Measurements from ENCODE around the gene MSMO1. TPM values are rescaled to one million over a fixed set of nuclear protein-coding genes. Genes with fewer than 3 reads are reported as not detected.

Gene MSMO1
- polyA plus RNA-seq, 1 donor (not counting 4 experiments of a cell fraction or from before 2014, with no cell fraction given): 541 TPM

DNA sequence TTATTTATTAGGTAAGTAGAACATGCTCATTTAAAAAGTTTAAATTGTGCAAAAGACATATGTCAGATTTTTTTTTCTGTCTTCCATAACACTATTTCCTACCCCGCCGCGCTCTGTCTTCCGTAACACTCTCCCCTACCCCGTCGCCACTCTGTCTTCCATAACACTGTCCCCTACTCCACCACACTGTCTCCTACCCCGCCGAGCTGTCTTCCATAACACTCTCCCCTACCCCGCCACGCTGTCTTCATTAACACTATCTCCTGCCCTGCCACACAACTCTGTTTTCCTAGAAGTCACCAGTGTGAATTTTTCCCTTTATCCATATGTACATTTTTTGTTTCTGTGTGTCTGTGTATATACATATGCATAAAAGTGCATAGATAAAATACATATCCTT, 4.4 kb downstream of the MSMO1 start:
- H3K27me3 ChIP-seq (ENCODE audit: control insufficient read depth, extremely low read depth, insufficient read depth, low read length): no peaks in the 10 kb centered on the region
- no peaks in the 10 kb centered on the region for H3K9me3 ChIP-seq (ENCODE audit: control insufficient read depth, low read depth, low read length)
- peaks cover 22% of the 10 kb centered on the region for H3K4me1 ChIP-seq (ENCODE audit: control insufficient read depth, extremely low read depth, insufficient read depth, low read length)
- TF ChIP-seq EZH2 (IDR thresholded peaks at IDR 0.05; ENCODE audit: low read length): no peak
- TF ChIP-seq, protein P1, sequence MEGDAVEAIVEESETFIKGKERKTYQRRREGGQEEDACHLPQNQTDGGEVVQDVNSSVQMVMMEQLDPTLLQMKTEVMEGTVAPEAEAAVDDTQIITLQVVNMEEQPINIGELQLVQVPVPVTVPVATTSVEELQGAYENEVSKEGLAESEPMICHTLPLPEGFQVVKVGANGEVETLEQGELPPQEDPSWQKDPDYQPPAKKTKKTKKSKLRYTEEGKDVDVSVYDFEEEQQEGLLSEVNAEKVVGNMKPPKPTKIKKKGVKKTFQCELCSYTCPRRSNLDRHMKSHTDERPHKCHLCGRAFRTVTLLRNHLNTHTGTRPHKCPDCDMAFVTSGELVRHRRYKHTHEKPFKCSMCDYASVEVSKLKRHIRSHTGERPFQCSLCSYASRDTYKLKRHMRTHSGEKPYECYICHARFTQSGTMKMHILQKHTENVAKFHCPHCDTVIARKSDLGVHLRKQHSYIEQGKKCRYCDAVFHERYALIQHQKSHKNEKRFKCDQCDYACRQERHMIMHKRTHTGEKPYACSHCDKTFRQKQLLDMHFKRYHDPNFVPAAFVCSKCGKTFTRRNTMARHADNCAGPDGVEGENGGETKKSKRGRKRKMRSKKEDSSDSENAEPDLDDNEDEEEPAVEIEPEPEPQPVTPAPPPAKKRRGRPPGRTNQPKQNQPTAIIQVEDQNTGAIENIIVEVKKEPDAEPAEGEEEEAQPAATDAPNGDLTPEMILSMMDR (optimal IDR thresholded peaks at IDR 0.05 in 1 of 3, IDR thresholded peaks at IDR 0.05 in 1 of 3, conservative IDR thresholded peaks at IDR 0.05 in 1 of 3; ENCODE audit: extremely low read depth in 1 of 3, insufficient read depth in 2 of 3, low read length in 3 of 3): no peak
- H4K20me1 ChIP-seq (ENCODE audit: control insufficient read depth, extremely low read depth, insufficient read depth, low read length): peaks cover 53% of the 10 kb centered on the region
- dilution Hi-C loops (cut with MboI; ENCODE audit: extremely low pct_ligation_motif_present, low sequenced_read_pairs): loop anchor here (25.0 kb wide), 1 partner anchor 130 kb away; no protein-coding TSS in a partner anchor
- H3K9ac ChIP-seq (ENCODE audit: control insufficient read depth, extremely low read depth, insufficient read depth, low read length): peak overlapping the region; percentile 34
- peak overlapping the region; percentile 68 to 100 (median 83) for H3K4me3 ChIP-seq (ENCODE audit: control insufficient read depth in 2 of 3, extremely low read depth in 1 of 3, insufficient read depth in 2 of 3, low read depth in 1 of 3, low read length in 3 of 3)
- H3K36me3 ChIP-seq (ENCODE audit: control insufficient read depth in 2 of 2, extremely low read depth in 1 of 2, insufficient read depth in 2 of 2, low read length in 2 of 2): peaks cover 18 to 21% of the 10 kb centered on the region in 2 experiments
- no peak overlapping the region for H3K27ac ChIP-seq (ENCODE audit: control insufficient read depth, insufficient read depth, low read length)
- H3K4me2 ChIP-seq (ENCODE audit: control insufficient read depth, extremely low read depth, insufficient read depth, low read depth, low read length): peak overlapping the region; percentile 77
- DNase-seq (ENCODE audit: low read depth, low spot score) (no peak), FAIRE-seq (no peak)
- H2AFZ ChIP-seq (ENCODE audit: control insufficient read depth, low read length): no peak overlapping the region
- H3K9me1 ChIP-seq (ENCODE audit: control insufficient read depth, extremely low read depth, insufficient read depth, low read length): no peaks in the 10 kb centered on the region
- peaks cover 93% of the 10 kb centered on the region for H3K79me2 ChIP-seq (ENCODE audit: control insufficient read depth, insufficient read depth, low read length)

DNA sequence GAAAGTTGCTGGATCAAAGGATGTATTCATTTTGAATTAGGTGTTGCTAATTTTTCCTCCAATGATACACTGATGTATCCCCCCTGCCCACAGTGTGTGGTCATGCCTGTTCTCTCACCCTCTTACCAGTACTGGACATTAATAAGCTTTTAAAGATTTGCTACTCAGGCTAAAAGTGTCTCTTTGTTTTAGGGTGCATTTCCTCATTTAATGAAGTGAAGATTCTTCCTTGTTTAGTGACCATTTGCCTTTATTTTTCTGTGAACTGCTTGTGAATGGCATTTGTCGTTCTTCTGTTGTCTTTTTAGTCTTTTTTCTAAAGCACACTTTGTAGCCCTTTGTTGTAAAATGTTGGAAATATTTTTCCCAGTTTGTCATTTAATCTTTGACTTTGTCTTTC, 5.0 kb downstream of the MSMO1 start:
- Histone ChIP-seq H2AFZ (ENCODE audit: control insufficient read depth, low read length) (no peak overlapping the region), H3K9me1 (ENCODE audit: control insufficient read depth, extremely low read depth, insufficient read depth, low read length) (no peaks in the 10 kb centered on the region), H3K27ac (ENCODE audit: control insufficient read depth, insufficient read depth, low read length) (no peak overlapping the region), H3K4me3 (ENCODE audit: control insufficient read depth in 2 of 3, extremely low read depth in 1 of 3, insufficient read depth in 2 of 3, low read depth in 1 of 3, low read length in 3 of 3) (peak overlapping the region in 2 of 3 experiments; percentile 3 to 83), H3K79me2 (ENCODE audit: control insufficient read depth, insufficient read depth, low read length) (peaks cover 97% of the 10 kb centered on the region), H3K4me2 (ENCODE audit: control insufficient read depth, extremely low read depth, insufficient read depth, low read depth, low read length) (peak overlapping the region; percentile 77), H3K27me3 (ENCODE audit: control insufficient read depth, extremely low read depth, insufficient read depth, low read length) (no peaks in the 10 kb centered on the region), H3K9me3 (ENCODE audit: control insufficient read depth, low read depth, low read length) (no peaks in the 10 kb centered on the region), H3K9ac (ENCODE audit: control insufficient read depth, extremely low read depth, insufficient read depth, low read length) (no peak overlapping the region), H3K36me3 (ENCODE audit: control insufficient read depth in 2 of 2, extremely low read depth in 1 of 2, insufficient read depth in 2 of 2, low read length in 2 of 2) (peaks cover 18 to 25% of the 10 kb centered on the region in 2 experiments), H3K4me1 (ENCODE audit: control insufficient read depth, extremely low read depth, insufficient read depth, low read length) (peaks cover 22% of the 10 kb centered on the region), H4K20me1 (ENCODE audit: control insufficient read depth, extremely low read depth, insufficient read depth, low read length) (peaks cover 56% of the 10 kb centered on the region)
- FAIRE-seq (no peak), DNase-seq (ENCODE audit: low read depth, low spot score) (no peak)
- dilution Hi-C loops (cut with MboI; ENCODE audit: extremely low pct_ligation_motif_present, low sequenced_read_pairs): loop anchor here (25.0 kb wide), 1 partner anchor 130 kb away; no protein-coding TSS in a partner anchor
- TF ChIP-seq EZH2 (IDR thresholded peaks at IDR 0.05; ENCODE audit: low read length): no peak
- TF ChIP-seq, protein P1 (optimal IDR thresholded peaks at IDR 0.05 in 1 of 3, IDR thresholded peaks at IDR 0.05 in 1 of 3, conservative IDR thresholded peaks at IDR 0.05 in 1 of 3; ENCODE audit: extremely low read depth in 1 of 3, insufficient read depth in 2 of 3, low read length in 3 of 3): no peak
